GM21390 (cell line): ENCODE data around the gene ZNF277.

Experiments used
- ATAC-seq: cut with Tn5 transposase; IDR thresholded peaks from one replicate; pipeline ENCODE4 v1.9.1; 2021; ENCODE audit not compliant: unreplicated experiment

ZNF277 gene

DNA sequence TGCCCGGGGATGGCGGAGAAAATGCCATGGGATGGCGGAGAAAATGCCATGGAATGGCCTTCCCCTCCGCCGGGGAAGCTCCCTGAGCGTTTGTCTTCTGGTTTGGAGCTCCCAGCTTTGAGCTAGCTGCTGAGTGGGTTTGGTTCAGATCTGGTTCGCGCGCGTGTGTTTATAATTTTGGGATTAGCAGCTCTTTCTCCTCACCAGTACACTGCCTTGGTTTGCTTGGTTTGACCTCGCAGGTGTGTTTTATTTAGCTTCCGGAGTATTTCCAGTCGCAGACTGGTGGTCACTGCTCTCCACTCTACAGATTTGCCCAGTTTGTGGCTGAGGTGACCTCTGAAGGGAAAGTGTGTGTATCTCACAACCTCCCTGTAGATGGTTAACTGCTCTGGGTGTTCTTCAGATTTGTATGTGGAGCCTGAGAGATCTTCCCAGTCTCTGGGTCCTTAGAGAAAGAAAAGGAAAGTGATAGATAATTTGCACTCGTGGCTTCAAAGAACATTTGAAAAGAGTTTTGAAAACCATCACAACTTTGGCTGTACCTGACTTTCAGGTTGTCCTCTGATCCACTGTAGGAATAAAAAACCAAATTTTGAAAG lies 597 bp downstream of the ZNF277 start:
- ATAC-seq, result no peak

DNA sequence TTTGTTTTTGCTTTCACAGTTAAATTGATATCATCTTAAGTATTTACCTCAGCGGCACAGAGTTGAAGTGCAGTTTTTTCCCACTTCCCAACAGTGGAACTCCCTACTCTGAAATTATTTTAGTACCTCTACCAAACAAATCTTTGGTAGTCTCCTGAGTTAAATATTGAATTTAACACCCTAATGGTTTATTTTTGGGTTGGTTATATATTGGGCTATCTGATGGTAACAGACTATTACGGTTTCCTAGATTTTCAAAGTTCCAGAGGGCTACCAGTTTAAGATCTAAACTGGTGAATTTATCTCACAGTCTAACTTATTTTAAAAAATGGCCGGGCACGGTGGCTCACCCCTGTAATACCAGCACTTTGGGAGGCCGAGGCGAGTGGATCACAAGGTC lies 1.3 kb downstream of the ZNF277 start:
- ATAC-seq, result no peak

DNA sequence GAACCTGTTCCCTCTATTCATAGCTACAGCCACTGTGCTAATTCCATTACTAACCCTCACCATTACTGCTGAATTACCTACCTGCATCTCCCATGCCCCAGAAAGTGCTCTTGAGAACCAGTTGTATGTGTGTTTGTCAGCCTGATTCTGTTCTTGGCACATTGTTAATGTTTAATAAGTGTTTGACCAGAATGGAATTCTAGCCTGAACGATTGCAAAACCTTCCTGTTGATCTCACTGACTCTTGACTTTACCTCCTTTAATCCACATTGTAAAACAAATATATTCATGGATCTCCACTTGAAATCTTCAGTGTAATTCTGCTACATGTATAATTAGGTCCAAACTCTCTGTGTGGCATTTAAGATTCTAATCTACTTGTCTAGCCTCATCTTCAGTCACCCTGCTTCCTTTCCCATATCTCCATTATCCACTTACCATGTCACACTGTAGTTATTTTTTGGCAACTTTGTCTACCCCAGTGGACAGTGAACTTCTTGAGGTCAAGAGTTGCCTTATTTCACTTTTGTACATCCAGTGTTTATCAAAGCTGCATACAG lies 4.9 kb downstream of the ZNF277 start:
- ATAC-seq, result no peak

DNA sequence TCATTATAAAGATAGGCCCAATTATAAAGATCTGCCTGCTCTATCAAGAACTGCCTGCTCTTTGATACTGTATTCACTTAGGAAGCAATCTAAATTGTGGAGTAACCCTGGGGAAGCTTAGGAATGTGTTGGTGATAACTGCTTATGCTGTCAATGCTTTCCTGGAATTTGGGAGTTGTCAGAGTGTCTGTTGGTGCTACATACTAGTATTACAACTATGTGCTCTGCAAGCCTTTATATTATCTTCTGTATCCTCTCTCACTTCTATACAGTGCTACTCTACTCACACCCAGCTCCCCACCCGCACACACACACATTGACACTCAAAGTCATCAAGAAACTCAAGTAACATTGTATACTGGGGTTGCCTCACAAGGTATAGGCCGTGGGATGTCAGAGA lies 6.1 kb downstream of the ZNF277 start:
- no peak for ATAC-seq

DNA sequence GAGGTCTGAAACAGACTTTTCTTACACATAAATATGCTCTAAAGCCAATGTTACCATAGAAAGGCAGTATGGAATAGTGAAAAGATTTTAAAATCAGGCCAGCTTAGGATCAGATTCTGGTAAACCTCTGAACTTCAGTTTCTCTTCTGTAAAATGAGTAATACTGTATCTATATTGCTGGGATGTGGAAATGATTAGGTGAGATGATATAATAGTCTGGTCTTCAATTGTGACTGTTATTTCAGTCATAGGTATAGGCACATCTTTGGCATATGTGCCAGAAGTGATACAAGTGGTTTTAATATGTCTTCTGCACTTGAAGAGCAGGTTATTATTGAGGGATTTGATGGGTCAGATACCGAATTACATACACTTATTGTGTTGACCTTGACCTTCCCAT lies 7.2 kb downstream of the ZNF277 start:
- no peak for ATAC-seq

DNA sequence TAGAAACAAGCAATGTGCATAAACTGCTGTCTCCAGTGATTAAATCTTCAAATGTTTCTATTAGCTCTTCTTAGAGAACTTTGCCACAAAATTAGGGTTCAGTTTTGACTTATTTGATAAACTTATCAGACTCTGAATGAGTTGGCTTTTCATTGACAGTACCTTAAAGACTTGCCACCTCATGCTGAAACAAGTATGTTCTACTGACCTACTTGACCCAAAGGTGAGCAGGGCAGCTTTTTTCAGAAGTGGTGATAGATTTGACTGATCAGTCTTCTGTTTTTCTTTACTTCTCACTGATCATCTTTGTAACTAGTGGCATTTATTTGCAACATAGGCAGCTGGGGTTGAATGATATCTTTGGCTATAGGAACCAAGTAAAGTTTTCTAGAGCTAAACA lies 7.8 kb downstream of the ZNF277 start:
- ATAC-seq, result no peak

DNA sequence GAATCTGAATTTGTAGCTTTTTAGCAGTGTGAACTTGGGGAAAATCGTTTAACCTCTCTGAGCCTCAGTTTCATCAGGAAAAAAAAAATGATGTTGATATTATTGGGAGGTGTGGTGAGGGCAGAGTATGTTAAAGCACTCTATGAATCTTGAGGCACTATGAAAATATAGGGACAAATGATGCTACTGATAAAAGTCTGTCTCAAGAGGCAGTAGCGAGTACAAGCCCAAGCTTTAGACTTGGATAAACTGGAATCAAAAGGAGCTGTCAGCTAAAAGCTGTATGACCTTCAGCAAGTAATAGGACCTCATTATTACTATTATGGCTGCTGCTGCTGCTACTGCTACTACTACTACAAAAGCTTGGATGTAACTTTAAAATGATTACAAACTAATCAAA lies 8.4 kb downstream of the ZNF277 start:
- ATAC-seq, result no peak

DNA sequence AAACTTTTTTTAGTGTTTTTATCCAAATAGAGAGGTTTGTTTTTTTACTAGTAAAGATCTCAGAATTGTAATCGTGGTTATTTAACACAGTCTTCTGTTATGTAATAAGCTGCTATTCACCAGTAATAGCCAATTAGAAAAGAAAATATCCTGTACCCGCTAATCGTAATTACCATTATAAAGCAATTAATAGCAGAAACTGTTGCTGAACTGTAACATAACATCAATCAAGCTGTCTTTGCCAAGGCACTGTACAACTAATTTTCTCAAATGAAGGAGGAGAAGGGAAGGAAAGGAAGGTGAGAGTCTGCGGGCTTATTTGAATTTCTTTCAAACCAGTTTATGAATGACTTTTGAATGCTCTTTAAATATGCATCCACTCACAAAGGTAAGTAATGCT lies 9.3 kb downstream of the ZNF277 start:
- ATAC-seq, result no peak

DNA sequence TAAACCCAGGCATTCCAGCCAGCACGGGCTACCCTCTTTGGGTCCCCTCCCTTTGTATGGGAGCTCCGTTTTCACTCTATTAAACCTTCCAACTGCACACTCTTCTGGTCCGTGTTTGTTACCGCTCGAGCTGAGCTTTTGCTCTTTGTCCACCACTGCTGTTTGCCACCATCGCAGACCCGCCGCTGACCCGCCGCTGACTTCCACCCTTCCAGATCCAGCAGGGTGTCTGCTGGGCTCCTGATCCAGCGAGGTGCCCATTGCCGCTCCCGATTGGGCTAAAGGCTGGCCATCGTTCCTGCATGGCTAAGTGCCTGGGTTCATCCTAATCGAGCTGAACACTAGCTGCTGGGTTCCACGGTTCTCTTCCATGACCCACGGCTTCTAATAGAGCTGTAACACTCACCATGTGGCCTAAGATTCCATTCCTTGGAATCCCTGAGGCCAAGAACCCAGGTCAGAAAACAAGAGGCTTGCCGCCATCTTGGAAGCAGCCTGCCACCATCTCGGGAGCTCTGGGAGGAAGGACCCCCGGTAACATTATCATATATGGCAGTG lies 14.5 kb downstream of the ZNF277 start:
- no peak for ATAC-seq

DNA sequence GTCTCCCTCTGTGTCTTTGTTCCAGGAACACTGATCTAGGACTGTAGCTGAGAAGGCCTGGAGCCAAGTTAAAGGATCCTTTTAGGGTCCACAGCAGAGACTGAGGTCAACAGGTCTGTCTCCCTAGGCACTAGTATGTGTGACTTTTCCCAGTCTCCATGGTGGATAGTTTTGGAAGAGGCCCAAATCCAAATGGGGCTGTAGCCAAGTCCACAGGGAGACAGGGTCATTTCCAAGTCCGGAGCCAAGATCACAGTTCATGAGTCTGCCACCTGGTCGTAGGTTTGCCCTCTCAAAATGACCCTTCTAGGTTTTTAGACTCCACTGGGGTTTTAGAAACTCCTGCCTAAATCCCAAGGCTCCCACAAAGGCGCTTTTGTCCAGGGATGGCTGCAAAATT lies 16.8 kb downstream of the ZNF277 start:
- ATAC-seq, result no peak

DNA sequence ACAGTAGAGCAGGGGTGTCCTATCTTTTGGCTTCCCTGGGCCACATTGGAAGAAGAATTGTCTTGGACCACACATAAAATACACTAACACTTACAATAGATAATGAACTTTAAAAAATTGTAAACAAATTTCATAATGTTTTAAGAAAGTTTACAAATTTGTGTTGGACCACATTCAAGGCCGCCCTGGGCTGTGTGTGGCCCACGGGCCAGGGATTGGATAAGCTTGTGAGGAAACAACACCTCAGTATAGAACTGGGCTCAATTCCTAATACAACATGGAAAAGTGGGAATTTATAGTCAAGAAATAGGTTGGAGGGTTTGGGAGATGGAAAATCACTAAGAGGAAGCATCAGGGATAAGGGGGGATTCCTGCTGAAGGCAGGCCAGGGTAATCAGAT lies 17.7 kb downstream of the ZNF277 start:
- ATAC-seq, result no peak

DNA sequence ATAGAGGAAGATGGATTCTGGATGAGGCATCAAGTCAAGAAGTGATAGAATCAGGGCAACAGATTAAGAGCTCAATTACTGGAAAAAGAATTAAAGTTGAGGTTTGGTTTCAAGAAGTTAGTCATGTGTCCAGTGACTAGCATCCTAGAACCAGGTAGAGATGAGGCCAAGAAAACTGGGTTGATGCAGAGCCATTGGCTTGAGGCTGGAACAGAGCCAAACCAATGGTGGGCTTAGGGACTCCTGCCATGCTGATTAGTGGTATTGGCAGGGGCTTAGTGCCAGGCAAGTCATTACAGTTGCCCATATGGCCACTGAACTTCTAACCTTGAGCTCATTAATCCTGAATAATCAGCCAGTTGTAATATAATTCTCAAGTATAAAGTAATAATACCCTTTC lies 18.5 kb downstream of the ZNF277 start:
- ATAC-seq, result no peak

DNA sequence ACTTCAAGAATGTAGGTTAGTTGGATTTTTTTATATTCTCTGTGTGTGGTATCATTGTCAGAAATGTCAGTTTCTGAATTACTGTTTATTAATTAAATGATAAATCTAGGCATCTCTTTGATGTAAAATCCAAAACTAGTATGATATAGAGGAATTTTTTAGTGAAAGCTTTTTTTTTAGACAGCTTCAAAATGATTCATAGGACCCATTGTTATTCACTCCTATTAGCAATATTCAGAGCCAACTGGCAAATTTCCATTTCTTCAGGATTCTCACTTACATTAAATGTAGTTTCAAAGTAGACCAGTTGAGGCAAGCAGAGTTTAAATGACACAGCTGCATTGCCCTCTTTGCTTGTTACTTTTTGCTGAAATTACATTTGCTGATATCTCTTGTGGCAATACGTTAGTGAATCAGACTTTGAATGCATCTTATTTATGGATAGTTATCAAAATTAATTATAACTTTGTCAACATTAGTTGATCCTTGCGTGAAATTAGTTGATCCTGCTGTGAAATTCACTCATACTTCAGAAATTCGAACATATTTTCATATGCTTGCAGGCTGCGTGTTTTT lies 20.3 kb downstream of the ZNF277 start:
- ATAC-seq, result no peak

DNA sequence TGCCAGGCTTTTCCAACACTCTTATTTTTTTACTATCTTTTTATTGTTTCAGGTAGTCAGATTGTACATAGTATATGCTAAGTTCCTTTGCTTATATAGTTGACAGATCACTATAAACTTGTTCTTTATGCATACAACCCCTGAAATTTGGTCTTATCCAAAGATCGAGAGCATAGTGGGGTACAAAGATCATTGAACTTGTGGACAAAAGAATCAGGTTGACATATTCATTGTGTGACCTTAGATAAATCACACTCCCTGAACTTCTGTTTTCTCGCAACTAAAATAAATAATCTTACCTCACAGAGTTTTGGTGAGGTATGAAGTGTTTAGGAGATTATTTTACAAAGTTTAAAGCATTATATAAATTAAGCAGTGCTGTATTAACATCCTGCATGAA lies 22.1 kb downstream of the ZNF277 start:
- ATAC-seq, result no peak

DNA sequence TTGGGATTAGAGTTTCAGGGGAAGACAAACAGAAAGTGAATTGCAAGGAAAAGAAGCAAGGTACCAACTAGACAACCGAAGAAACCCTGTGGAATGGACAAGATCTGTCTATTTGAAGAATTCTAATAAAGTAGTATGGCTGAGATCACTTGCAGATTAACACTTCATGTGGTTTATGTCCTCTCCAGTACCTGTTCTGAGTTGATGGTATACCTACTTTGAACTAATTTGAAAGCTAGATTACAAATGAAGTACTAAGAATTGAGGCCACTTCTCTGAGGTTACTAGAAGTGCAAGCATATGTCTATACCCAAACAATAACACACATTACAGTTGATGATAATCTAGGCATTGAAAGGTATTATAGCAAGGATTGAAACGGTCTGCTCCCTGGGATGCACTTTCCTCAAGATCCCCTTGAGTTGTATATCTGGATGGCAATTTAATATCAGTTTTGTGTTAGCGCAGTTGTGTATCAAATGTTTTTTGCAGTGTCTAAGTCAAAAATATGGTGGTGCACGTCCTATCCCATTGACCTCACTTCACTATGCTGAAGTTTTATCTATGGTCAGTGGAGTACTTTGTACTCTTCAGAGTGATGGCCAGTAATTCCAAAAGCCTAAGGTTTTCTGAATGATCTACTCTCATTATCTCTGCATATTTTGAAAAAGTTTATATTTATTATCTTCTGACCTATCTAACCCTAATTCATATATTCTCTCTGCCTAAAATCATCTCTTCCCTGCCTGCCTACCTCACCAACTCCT lies 25.9 kb downstream of the ZNF277 start:
- no peak for ATAC-seq

DNA sequence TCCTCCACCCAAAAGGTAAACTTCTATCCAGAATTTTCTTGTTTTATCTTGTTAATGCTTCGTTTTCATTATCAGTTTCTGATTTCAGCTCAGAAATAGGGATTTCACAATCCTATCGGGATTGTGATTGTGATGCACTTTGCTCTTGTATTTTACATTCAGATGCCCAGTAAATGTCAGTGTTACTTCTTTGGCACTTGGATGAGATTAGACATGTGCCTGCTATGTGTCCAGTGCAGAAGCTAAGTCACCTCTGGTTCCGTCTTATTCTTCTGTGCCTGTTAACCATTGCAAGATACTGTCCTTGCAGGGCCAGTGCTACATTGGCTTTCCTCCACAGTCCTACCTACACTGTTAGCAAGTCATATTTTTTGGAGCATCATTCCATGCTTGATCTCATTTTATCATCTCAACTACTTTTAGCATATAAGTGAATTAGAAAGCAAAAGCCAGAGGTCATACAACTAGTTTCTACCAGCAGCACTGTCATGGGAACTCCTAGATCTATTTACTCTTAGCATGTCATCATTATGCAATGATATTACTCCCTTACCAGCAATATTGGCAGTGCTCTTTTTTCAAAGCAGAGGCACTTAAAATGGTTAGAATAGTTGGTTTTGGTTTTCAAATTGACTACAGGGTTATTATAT lies 26.7 kb downstream of the ZNF277 start:
- ATAC-seq, result no peak

DNA sequence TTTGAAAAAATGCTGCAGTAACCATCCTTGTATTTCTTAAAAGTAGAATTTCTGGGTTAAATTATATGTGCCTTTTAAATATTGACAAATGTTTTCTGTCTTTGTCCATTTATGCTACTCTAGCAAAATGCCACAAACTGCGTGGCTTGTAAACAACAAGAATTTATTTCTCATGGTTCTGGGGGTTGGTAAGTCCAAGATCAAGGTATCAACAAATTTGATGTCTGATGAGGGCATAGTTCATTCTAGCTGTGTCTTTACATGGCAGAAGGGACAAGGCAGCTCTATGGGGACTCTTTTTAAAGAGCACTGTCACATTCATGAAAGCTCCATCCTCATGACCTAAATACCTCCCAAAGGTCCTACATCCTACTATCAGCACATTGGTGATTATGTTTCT lies 27.7 kb downstream of the ZNF277 start:
- ATAC-seq, result no peak

DNA sequence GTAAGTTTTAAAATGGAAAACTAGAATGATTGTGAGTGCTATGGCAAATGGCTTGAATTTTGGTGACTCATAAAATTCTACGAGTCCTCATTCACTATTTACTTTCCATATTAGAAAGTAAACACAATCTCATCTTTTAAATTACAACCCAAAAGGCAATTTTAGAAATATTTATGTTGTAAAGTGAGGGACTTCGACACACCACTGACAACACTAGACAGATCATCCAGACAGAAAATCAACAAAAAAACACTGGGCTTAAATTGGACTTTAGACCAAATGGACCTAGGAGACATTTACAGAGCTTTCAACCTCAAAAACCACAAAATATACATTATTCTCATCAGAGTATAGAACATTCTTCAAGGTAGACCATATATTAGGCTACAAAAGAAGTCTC lies 30.1 kb downstream of the ZNF277 start:
- no peak for ATAC-seq

DNA sequence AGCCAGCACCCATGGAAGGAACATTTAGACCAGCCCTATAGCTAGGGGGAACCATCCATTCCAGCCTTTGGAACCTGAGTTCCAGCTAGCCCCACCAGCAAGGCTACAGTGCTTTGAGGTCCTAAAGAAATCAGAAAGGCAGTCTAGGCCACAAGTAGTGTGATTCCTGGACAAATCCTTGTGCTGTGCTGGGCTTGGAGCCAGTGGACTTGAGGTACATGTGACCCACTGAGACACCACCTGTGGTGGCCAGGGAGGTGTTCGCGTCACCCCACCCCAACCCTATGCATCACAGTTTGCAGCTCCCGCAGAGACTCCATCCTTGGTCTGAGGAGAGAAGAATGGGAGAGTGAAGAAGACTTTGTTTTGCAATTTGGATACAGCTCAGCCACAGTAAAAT lies 31.8 kb downstream of the ZNF277 start:
- ATAC-seq, result no peak

DNA sequence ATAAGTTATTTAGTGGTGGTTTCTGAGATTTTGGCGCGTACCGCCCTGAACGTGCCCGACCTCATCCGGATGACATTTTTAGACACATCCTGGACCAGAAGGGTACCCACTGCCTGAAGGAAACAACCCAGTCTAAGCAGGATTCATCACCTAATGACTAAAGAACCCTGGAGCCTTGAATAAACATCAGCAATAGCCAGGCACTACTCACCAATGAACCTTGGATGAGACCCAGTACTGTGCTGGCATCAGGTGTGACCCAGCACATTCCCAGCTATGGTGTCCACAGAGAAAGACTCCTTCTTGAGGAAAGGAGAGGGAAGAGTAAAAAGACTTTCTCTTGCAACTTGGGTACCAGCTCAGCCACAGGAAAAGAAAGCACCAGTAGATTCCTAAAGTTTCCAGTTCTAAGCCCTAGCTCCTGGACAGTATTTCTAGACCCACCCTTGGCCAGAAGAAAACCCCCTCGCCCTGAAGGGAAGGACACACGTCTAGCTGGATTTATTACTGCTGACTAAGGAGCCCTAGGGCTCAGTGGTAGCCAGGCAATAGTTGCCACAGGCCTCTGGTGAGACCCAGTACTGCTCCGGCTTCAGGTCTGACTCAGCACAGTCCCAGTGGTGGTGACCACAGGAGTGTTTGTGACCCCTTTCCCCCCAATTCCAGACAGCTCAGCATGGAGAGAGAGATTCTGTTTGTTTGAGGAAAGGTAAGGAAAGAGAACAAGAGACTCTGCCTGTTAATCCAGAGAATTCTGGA lies 32.5 kb downstream of the ZNF277 start:
- no peak for ATAC-seq

DNA sequence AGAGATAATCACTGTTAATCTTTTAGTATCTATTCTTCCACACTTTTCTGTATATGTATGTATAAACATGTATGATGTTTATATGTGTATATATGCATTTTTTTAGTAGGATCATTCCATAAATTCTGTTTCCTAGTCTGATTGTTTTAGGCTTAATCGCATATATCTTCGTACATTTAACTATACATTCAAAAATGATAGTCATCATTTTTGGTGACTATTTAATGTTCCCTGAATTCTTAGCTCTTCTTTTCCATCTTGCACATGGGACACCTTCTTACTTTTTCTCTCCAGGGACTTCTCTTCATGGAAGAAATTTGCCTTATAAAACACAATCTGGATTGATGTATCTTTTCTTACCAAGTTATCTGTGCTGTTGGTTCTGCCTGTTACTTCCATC lies 42.1 kb downstream of the ZNF277 start:
- no peak for ATAC-seq
